ENCODE measurements around the gene TMEM263. TPM values are rescaled to one million over a fixed set of nuclear protein-coding genes. Genes with fewer than 3 reads are reported as not detected.

TMEM263 gene
- total RNA-seq, 2 experiments from 2014 or later: 34.1 to 60.0 TPM

DNA sequence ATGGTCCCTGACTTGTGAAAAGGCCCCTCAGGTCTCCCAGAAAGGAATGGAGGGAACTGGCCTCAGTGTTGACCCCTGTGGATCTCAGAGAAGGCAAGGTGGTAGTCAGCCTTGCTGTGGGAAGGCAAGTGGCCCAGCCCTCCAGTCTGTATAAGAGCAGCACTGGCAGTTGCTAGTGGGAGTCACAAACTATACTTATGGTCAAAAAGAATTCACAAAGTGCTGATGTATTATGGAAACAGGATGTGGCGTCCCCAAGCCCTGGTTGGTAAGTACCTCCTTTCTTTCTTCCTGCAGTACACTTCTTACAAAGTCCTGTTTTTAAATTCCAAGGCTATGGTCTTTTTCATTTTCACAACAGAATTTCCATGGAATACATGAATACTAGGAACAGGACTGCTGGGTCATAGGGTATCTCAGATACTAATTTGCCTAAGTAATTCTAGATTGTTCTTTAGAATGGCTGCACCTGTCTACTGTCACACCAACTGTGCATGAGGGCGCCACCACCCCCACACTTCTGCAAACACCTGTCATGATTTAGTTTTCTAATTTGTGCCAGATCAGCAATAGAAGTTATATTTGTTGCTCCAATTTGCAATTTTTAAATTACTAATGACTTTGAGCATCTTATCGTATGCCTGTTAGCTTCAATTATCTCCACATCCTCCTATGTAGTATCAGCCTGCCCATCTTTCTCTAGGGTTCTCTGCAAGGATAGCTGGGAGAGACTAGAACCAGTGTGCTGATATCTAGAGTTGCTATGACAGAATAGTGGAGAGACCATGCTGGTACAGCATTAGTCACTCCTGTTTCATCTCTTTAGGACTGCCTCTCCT is 40.7 kb upstream of the TMEM263 start:
- TF ChIP-seq CTCF (conservative IDR thresholded peaks at IDR 0.05; ENCODE audit: low read length): no peak
- no peak for TF ChIP-seq EZH2phosphoT487 (IDR thresholded peaks at IDR 0.05; ENCODE audit: borderline replicate concordance, low read depth, low read length)
- Histone ChIP-seq H3K4me1 (ENCODE audit: insufficient read depth, low read length, poor library complexity, severe bottlenecking) (peaks cover 10% of the 10 kb centered on the region), H3K9me2 (ENCODE audit: insufficient read depth, low read length) (no peaks in the 10 kb centered on the region), H3K27ac (ENCODE audit: low read depth, low read length, poor library complexity, severe bottlenecking) (no peak overlapping the region), H2AFZ (ENCODE audit: low read length) (no peak overlapping the region), H3K79me2 (ENCODE audit: insufficient read depth, low read depth, low read length) (no peaks in the 10 kb centered on the region), H3K4me2 (ENCODE audit: low read length) (no peak overlapping the region), H3K9me3 (ENCODE audit: low read length) (no peaks in the 10 kb centered on the region), H3K36me3 (ENCODE audit: insufficient read depth, low read length) (no peaks in the 10 kb centered on the region), H3K4me3 (ENCODE audit: low read depth, low read length, poor library complexity, severe bottlenecking) (no peak overlapping the region), H4K20me1 (ENCODE audit: insufficient read depth, low read length) (no peaks in the 10 kb centered on the region)
- DNase-seq (ENCODE audit: low spot score): no peak
- BruUV-seq (replicated peaks): no TSS peak
- intact Hi-C loops (cut with micrococcal nuclease; ENCODE audit: unreplicated experiment): loop anchor here (10.0 kb wide), 1 partner anchor 560 kb away; the partner anchor contains the start of gene POLR3B
- ChIA-PET CTCF (ENCODE audit: unreplicated experiment) (no interaction called here), POLR2A (interaction anchor here (1.2 kb wide), 1 partner anchor 11 kb away, joined by 3 read pairs; no protein-coding TSS in a partner anchor)

- Histone ChIP-seq H2AFZ (ENCODE audit: low read length) (no peak overlapping the region), H3K4me1 (ENCODE audit: insufficient read depth, low read length, poor library complexity, severe bottlenecking) (peaks cover 4% of the 10 kb centered on the region), H3K27ac (ENCODE audit: low read depth, low read length, poor library complexity, severe bottlenecking) (no peak overlapping the region), H3K79me2 (ENCODE audit: insufficient read depth, low read depth, low read length) (no peaks in the 10 kb centered on the region), H3K4me3 (ENCODE audit: low read depth, low read length, poor library complexity, severe bottlenecking) (no peak overlapping the region), H3K36me3 (ENCODE audit: insufficient read depth, low read length) (no peaks in the 10 kb centered on the region), H3K9me3 (ENCODE audit: low read length) (no peaks in the 10 kb centered on the region), H4K20me1 (ENCODE audit: insufficient read depth, low read length) (no peaks in the 10 kb centered on the region), H3K9me2 (ENCODE audit: insufficient read depth, low read length) (no peaks in the 10 kb centered on the region), H3K4me2 (ENCODE audit: low read length) (no peak overlapping the region)
- intact Hi-C loops (cut with micrococcal nuclease; ENCODE audit: unreplicated experiment): loop anchor here (10.0 kb wide), 1 partner anchor 561 kb away; the partner anchor contains the start of gene POLR3B
- BruUV-seq (replicated peaks): no TSS peak
- CTCF ChIA-PET (ENCODE audit: unreplicated experiment): no interaction called here
- POLR2A ChIA-PET: no interaction called here
- TF ChIP-seq CTCF (conservative IDR thresholded peaks at IDR 0.05; ENCODE audit: low read length): no peak
- TF ChIP-seq EZH2phosphoT487 (IDR thresholded peaks at IDR 0.05; ENCODE audit: borderline replicate concordance, low read depth, low read length): no peak
- DNase-seq (ENCODE audit: low spot score): no peak
Observed at GRCh38 chr12:106915635-106916026, 40.1 kb upstream of the TMEM263 start.

- H2AFZ ChIP-seq (ENCODE audit: low read length): no peak overlapping the region
- no peak for DNase-seq (ENCODE audit: low spot score)
- no peaks in the 10 kb centered on the region for H3K9me2 ChIP-seq (ENCODE audit: insufficient read depth, low read length)
- H3K9me3 ChIP-seq (ENCODE audit: low read length): no peaks in the 10 kb centered on the region
- H3K27ac ChIP-seq (ENCODE audit: low read depth, low read length, poor library complexity, severe bottlenecking): no peak overlapping the region
- CTCF ChIA-PET (ENCODE audit: unreplicated experiment): no interaction called here
- no peak overlapping the region for H3K4me3 ChIP-seq (ENCODE audit: low read depth, low read length, poor library complexity, severe bottlenecking)
- TF ChIP-seq EZH2phosphoT487 (IDR thresholded peaks at IDR 0.05; ENCODE audit: borderline replicate concordance, low read depth, low read length) (no peak), CTCF (conservative IDR thresholded peaks at IDR 0.05; ENCODE audit: low read length) (no peak)
- H4K20me1 ChIP-seq (ENCODE audit: insufficient read depth, low read length): no peaks in the 10 kb centered on the region
- BruUV-seq (replicated peaks): no TSS peak
- POLR2A ChIA-PET: interaction anchor here (0.6 to 1.0 kb wide), 2 partner anchors 254 to 559 kb away, joined by 3 read pairs; partner anchors contain the start of gene POLR3B
- H3K36me3 ChIP-seq (ENCODE audit: insufficient read depth, low read length): no peaks in the 10 kb centered on the region
- no peak overlapping the region for H3K4me2 ChIP-seq (ENCODE audit: low read length)
- H3K4me1 ChIP-seq (ENCODE audit: insufficient read depth, low read length, poor library complexity, severe bottlenecking): no peaks in the 10 kb centered on the region
- H3K79me2 ChIP-seq (ENCODE audit: insufficient read depth, low read depth, low read length): no peaks in the 10 kb centered on the region
- intact Hi-C loops (cut with micrococcal nuclease; ENCODE audit: unreplicated experiment): loop anchor here (10.0 kb wide), 1 partner anchor 563 kb away; the partner anchor contains the start of gene POLR3B
Observed at GRCh38 chr12:106917503-106917902, 38.2 kb upstream of the TMEM263 start.

All from OCI-LY7 (cell line).